Activated T-helper 1 cell treated with anti-CD3 and anti-CD28 coated beads, Interleukin-12 subunit alpha, Interleukin-12 subunit beta, Interleukin-2, Interleukin-4 antibody, amounts not matched to agents 30 ng/mL and 10 ng/mL and 1 ng/mL, durations not matched to agents 14 hours and 24 hours and 36 hours (primary cell): ENCODE data around the gene GPR12. TPM values are rescaled to one million over a fixed set of nuclear protein-coding genes. Genes with fewer than 3 reads are reported as not detected.
"Not testable (repeated sequence)": the region's sequence is repeated elsewhere in the genome, so short reads cannot be mapped to it uniquely, and the experiment has no call there.

Source experiments
- DNase-seq: peaks from one replicate; pipeline ENCODE4 v3.0.0; 2021; ENCODE audit warnings: low spot score
- H3K27ac Mint-ChIP-seq: one replicate; pipeline ENCODE4 v1.8.0; 2021; ENCODE audit warnings: mild to moderate bottlenecking, mixed read lengths
- H3K27me3 Mint-ChIP-seq: one replicate; pipeline ENCODE4 v1.8.0; 2022; ENCODE audit warnings: mild to moderate bottlenecking, moderate library complexity, mixed read lengths; ENCODE audit not compliant: insufficient read depth
- H3K36me3 Mint-ChIP-seq: one replicate; pipeline ENCODE4 v1.8.0; 2021; ENCODE audit warnings: low read depth, mixed read lengths
- H3K4me1 Mint-ChIP-seq: one replicate; pipeline ENCODE4 v1.8.0; 2021; ENCODE audit warnings: low read depth, mixed read lengths
- H3K4me3 Mint-ChIP-seq: one replicate; pipeline ENCODE4 v1.8.0; 2021; ENCODE audit warnings: mild to moderate bottlenecking, moderate library complexity, mixed read lengths
- H3K9me3 Mint-ChIP-seq: one replicate; pipeline ENCODE4 v1.8.0; 2021; ENCODE audit warnings: mixed read lengths
- intact Hi-C: fragments of 100-400 bp; cut with micrococcal nuclease; formaldehyde crosslinking; loops from one replicate; pipeline ENCODE4 v1.15.1; 2024
- total RNA-seq: library from RNA; stranded (reverse); gene quantifications from 2 replicates; pipeline ENCODE4 v1.2.3, GENCODE V29; 2022

GPR12 gene
- total RNA-seq, 1 donor from 2014 or later: not detected

DNA sequence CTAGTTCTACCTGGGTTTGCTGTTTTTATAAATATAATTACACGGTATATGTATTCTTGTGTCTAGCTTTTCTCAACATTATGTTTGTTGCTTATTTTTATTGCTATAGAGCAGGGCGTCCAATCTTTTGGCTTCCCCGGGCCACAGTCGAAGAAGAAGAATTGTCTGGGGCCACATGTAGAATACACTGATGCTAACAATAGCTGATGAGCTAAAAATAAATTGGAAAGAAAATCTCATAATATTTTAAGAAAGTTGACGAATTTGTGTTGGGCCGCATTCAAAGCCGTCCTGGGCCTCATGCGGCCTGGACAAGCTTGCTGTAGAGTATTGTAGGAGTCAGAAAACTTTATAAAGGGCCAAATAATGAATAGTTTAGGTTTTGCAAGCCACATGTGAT, 33.9 kb downstream of the GPR12 start:
- Mint-ChIP-seq H3K9me3 (no peaks in the 10 kb centered on the region), H3K4me3 (no peak overlapping the region), H3K27me3 (no peaks in the 10 kb centered on the region), H3K36me3 (no peaks in the 10 kb centered on the region), H3K4me1 (peaks cover under 1% of the 10 kb centered on the region), H3K27ac (no peak overlapping the region)
- no peak for DNase-seq
- intact Hi-C loops: no loop called here

DNA sequence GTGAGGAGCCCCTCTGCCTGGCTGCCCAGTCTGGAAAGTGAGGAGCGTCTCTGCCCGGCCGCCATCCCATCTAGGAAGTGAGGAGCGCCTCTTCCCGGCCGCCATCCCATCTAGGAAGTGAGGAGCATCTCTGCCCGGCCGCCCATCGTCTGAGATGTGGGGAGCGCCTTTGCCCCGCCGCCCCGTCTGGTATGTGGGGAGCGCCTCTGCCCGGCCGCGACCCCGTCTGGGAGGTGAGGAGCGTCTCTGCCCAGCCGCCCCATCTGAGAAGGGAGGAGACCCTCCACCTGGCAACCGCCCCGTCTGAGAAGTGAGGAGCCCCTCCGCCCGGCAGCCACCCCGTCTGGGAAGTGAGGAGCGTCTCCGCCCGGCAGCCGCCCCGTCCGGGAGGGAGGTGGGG, 37.0 kb downstream of the GPR12 start:
- H3K27me3 Mint-ChIP-seq, intact Hi-C loops, H3K27ac Mint-ChIP-seq, DNase-seq, H3K36me3 Mint-ChIP-seq, H3K9me3 Mint-ChIP-seq, H3K4me3 Mint-ChIP-seq: not testable (repeated sequence)
- peaks cover 13% of the 10 kb centered on the region for H3K4me1 Mint-ChIP-seq

DNA sequence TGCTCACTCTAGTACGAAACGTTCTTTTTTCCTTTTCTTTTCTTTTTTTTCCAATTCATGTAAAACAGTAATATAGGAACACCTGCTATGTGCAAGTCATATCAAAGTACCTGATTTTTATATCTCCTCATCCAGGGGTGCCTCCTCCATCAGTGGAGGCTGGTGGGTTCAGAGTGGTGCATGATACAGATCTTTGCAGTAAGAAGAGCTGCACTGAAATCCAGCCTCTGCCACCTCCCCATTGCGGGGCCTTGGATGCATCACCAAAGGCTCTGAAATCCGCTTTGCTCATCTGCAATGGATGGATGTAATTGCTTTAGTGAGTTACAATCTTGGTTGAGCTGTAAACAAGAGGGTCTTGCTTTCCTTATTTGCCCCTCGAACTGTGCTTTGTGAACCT, 38.3 kb downstream of the GPR12 start:
- no peaks in the 10 kb centered on the region for H3K9me3 Mint-ChIP-seq
- no peak for DNase-seq
- peaks cover 13% of the 10 kb centered on the region for H3K4me1 Mint-ChIP-seq
- no peaks in the 10 kb centered on the region for H3K36me3 Mint-ChIP-seq
- no peak overlapping the region for H3K4me3 Mint-ChIP-seq
- no peaks in the 10 kb centered on the region for H3K27me3 Mint-ChIP-seq
- intact Hi-C loops: no loop called here
- no peak overlapping the region for H3K27ac Mint-ChIP-seq

DNA sequence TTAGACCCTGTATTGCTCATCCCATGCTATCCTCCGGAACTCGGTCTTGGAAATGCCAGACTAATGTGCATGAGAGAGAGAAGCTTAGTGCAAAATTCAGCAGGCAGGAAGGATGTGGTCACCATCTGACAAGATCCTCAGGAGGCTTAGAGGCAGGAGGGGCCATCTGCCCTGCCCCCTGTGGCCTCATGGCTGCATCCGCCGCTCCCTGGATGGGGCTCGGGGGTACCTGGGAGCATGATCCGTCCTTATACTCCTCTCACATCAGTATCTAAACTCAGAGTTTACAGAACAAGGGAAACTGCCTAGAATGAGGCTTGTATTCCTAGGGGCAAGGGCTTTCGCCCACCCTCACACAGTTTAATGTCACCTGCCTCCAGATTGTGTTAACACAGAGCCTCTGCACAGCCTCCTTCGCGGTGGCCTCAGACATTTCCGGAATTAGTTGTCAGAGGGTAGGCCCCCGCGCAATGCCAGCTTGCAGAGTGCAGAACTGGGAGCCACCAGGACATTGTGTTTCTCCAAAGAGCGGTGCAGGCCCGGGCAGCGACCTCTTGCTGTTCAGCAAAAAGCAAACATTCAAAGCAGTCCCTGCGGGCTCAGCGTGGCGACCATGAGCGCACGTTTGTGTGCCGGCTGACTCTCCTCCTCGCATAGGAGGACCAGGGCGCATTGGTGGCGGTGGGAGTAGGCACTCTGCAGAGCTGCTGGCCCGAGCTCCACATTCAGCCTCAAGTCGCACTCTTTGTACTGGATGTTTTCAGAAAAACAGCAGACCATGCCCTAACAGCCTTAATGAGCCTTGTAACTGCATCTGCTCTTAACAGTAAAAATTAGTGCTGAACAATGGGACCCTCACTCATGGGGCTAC, 39.1 kb downstream of the GPR12 start:
- Mint-ChIP-seq H3K4me3 (peak overlapping the region; percentile 54), H3K36me3 (no peaks in the 10 kb centered on the region), H3K27me3 (no peaks in the 10 kb centered on the region), H3K27ac (no peak overlapping the region), H3K9me3 (no peaks in the 10 kb centered on the region), H3K4me1 (peaks cover 13% of the 10 kb centered on the region)
- DNase-seq: peak; percentile 7
- intact Hi-C loops: no loop called here

DNA sequence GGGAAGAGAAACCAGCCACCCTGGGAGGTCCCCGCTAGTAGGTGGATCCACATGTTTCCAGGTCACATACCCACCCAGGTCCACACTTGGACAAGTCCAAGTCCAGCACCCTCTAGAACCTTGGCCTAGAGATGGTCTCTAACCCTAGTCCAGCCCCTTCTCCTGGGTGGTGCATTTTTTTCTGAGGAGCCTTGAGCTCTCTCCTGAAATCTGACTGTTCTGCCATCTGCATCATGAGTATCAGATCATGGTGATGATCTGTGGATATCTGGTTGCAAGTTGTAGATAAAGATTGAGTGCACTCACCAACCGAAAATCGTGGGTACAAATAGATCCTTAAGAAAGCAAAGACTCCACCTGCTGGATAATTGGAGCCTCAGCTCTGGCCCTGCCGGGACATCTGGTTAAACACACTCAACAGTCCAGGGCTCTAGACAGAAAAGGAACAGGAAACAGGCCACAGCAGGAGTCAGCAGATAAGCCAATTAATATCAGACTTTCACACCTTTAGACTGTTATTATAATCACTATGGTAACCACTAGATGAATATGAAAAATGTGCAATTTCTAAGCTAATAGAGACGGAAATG, 41.1 kb downstream of the GPR12 start:
- Mint-ChIP-seq H3K27me3 (no peaks in the 10 kb centered on the region), H3K4me1 (peaks cover 13% of the 10 kb centered on the region), H3K4me3 (no peak overlapping the region), H3K27ac (no peak overlapping the region), H3K36me3 (no peaks in the 10 kb centered on the region), H3K9me3 (no peaks in the 10 kb centered on the region)
- intact Hi-C loops: no loop called here
- no peak for DNase-seq

DNA sequence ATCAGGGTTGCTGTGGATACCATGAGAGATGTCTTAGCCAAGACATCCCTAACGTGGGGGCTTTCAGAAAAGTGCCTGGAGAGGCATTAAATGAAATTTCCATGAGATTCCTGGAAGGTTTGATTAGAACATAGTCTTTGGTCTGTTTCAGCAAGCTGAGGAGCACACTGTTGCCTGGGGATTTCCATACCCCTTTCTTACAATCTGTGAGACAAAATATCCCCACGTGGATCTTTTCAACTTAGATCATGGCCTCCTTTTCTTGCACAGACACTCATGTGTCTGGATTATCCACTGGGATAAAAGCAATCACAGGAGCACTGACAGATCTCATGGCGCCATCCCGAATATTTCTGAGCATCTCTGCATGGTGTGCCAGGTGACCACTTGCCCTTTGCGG, 41.7 kb downstream of the GPR12 start:
- H3K27me3 Mint-ChIP-seq: no peaks in the 10 kb centered on the region
- H3K4me3 Mint-ChIP-seq: no peak overlapping the region
- H3K27ac Mint-ChIP-seq: no peak overlapping the region
- H3K36me3 Mint-ChIP-seq: no peaks in the 10 kb centered on the region
- intact Hi-C loops: no loop called here
- peaks cover 13% of the 10 kb centered on the region for H3K4me1 Mint-ChIP-seq
- DNase-seq: no peak
- H3K9me3 Mint-ChIP-seq: no peaks in the 10 kb centered on the region

DNA sequence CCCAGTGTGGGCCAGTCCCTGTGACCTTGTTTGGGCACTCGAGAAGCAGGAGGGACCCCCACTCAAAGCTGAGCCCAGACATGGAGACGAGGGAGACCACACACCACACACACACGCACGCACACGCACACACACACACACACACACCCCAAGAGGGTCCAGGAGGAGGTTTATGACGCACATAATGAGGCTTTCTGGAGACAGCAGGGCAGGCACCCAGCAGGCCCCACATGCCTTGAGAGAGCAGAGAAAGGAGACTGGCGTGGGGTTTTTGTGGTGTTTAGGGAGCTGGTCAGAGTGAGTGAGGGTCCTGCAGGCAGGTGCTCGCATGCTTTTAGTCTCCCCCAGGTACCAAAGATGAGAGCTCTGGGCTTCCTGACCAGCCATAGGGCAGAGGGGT, 42.4 kb downstream of the GPR12 start:
- no peak overlapping the region for H3K27ac Mint-ChIP-seq
- intact Hi-C loops: no loop called here

DNA sequence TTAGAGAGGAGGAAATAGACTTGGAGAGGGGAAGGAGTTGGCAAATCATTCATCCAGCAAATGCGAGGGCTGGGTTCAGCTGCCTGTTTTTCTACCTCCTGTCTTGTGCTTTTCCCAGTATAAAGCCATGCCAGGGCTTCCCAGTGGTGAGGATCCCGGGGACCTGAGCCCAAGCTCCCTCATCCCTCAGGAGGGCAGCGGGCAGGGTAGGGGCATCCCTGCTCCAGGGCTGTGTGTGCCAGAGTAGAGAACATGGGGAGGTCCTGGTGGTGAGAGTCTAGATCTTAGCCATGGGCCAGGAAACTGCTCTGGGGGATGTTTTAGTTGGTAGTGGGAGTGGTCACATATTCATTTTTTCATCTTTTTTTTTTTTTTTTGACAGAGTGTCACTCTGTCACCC, 43.6 kb downstream of the GPR12 start:
- Mint-ChIP-seq H3K4me3 (no peak overlapping the region), H3K27me3 (no peaks in the 10 kb centered on the region), H3K4me1 (peaks cover 13% of the 10 kb centered on the region), H3K9me3 (no peaks in the 10 kb centered on the region), H3K27ac (no peak overlapping the region), H3K36me3 (no peaks in the 10 kb centered on the region)
- DNase-seq: no peak
- intact Hi-C loops: no loop called here

More for the DNA sequence above, 42.4 kb downstream of the GPR12 start:
- Mint-ChIP-seq H3K9me3 (no peaks in the 10 kb centered on the region), H3K27me3 (no peaks in the 10 kb centered on the region), H3K4me3 (no peak overlapping the region), H3K36me3 (no peaks in the 10 kb centered on the region), H3K4me1 (peaks cover 13% of the 10 kb centered on the region)
- DNase-seq: no peak

DNA sequence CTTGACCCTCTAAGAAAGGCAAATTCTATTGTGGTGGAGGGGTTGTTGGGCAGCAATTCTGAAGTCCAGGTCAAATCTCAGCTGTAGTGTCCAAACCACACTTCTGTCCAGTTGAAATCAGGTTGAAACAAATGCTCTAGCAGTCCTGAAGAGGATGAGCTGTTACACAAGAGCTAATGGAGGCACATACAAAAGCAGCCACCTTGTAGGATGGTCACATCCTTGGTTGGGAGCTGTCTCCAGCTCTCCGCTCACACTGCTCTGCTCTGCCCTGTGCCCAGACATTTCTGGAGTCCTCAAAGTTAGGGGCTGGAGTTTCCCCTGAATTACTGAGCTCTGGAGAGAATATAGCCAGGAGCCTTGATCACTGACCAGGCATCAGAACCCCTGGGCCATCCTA, 47.2 kb downstream of the GPR12 start:
- Mint-ChIP-seq H3K27ac (no peak overlapping the region), H3K9me3 (no peaks in the 10 kb centered on the region), H3K27me3 (no peaks in the 10 kb centered on the region), H3K36me3 (no peaks in the 10 kb centered on the region), H3K4me1 (no peaks in the 10 kb centered on the region), H3K4me3 (no peak overlapping the region)
- DNase-seq: no peak
- intact Hi-C loops: no loop called here

DNA sequence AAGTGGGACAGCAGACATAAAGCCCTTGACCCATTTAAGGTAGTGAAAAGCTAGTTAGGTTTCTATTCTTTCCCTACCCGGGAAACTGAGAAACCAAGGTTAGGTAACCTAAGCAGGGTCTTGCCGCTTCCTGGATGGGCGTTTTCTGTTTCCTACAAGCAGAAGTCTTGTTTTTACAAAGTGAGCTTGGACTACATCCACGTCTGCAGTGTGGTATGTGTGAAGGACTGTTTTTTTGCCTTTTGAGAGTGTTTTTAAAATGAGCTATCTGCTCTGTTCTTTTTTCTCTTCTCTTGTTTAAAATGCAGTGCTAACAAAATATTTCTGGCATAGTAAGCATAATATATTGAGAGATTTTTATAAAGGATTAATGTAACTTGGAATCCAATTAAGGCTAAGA, 49.4 kb downstream of the GPR12 start:
- Mint-ChIP-seq H3K36me3 (no peaks in the 10 kb centered on the region), H3K4me3 (no peak overlapping the region)

DNA sequence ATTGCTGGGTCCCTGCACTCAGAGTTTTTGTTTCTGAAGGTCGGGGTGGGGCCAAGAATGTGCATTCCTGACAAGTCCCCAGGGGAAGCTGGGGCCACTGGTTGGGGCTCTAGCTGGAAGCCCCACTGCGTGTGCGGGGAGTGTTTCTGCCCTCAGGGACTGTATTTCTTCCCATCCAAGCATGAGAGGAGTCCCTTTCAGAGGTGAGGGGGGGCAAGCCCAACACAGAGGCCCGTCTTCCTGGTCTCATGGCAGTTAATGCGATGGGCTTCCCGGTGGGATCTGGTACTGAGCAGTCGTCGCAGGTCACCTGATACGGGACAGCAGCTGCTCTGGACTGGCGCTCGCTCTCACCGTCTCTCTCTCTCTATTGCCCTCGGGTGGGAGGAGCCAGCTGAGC, 50.4 kb downstream of the GPR12 start:
- H3K36me3 Mint-ChIP-seq: no peaks in the 10 kb centered on the region
- H3K27me3 Mint-ChIP-seq: peaks cover 4% of the 10 kb centered on the region
- H3K27ac Mint-ChIP-seq: no peak overlapping the region
- H3K9me3 Mint-ChIP-seq: no peaks in the 10 kb centered on the region
- intact Hi-C loops: no loop called here
- no peak overlapping the region for H3K4me3 Mint-ChIP-seq
- no peaks in the 10 kb centered on the region for H3K4me1 Mint-ChIP-seq
- DNase-seq: no peak

More for the DNA sequence above, 49.4 kb downstream of the GPR12 start:
- Mint-ChIP-seq H3K4me1 (no peaks in the 10 kb centered on the region), H3K27ac (no peak overlapping the region), H3K27me3 (no peaks in the 10 kb centered on the region), H3K9me3 (no peaks in the 10 kb centered on the region)
- no peak for DNase-seq
- intact Hi-C loops: no loop called here

DNA sequence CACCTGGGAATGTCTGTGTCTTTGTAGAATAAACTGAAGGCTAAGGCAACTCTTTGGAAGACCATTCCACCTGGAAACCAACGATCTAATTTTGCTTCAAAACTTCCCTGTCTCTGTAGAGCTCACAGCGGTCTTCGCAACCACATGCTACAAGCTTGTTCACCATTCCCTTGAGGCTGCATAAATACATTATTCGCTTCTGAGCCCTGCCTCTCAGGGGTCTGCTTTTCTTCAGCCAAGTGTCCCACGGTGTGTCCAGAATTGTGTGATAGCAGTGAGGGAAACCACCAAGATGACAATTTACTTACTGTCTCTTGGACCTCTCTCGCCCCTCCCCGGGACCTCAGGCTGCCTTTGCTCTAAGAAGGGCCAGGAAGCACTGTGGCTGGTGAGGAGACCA, 51.1 kb downstream of the GPR12 start:
- Mint-ChIP-seq H3K27ac (no peak overlapping the region), H3K4me1 (no peaks in the 10 kb centered on the region), H3K27me3 (peaks cover 7% of the 10 kb centered on the region), H3K4me3 (no peak overlapping the region), H3K36me3 (no peaks in the 10 kb centered on the region), H3K9me3 (no peaks in the 10 kb centered on the region)
- intact Hi-C loops: no loop called here
- DNase-seq: no peak

DNA sequence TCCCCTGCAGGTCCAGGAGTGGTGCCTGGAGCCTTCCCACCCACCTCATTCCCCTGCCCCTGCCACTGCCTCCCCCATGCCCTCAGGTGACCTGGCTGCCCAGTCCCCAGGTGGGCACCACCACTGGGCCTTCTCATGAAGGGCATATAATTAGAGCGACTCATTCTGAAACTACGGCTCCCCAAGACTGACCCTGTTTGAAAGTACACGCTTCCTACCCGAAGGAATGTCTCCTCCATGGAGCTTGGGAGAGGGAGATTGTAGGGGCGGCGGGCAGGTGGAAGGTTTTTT, 52.6 kb downstream of the GPR12 start:
- no peak overlapping the region for H3K27ac Mint-ChIP-seq
- peaks cover 7% of the 10 kb centered on the region for H3K27me3 Mint-ChIP-seq
- H3K4me3 Mint-ChIP-seq: no peak overlapping the region
- intact Hi-C loops: no loop called here
- DNase-seq: no peak
- no peaks in the 10 kb centered on the region for H3K36me3 Mint-ChIP-seq
- no peaks in the 10 kb centered on the region for H3K4me1 Mint-ChIP-seq
- no peaks in the 10 kb centered on the region for H3K9me3 Mint-ChIP-seq
